DMS53 (cell line): ENCODE results near the gene GDF9.
"Not testable (repeated sequence)": the region's sequence is repeated elsewhere in the genome, so short reads cannot be mapped to it uniquely, and the experiment has no call there.

Source experiments
- DNase-seq: peaks from one replicate; lab custom pipeline; 2025; lab: John Stamatoyannopoulos, UW

GDF9 gene

GRCh38 chr5:132873119-132873929 is 7.1 kb upstream of the GDF9 start, which contains the start of gene LEAP2:
LEAP2 (plus strand) TSS chr5:132873668; CDS start chr5:132873695, 27 bp downstream.
- DNase-seq: no peak

GRCh38 chr5:132872788-132873118 is 6.5 kb upstream of the GDF9 start:
- DNase-seq: no peak

GRCh38 chr5:132871459-132872284 is 5.4 kb upstream of the GDF9 start:
- DNase-seq: no peak

GRCh38 chr5:132870801-132871200 is 4.5 kb upstream of the GDF9 start:
- DNase-seq: no peak

- DNase-seq: no peak
Measured at GRCh38 chr5:132868754-132869153, 2.5 kb upstream of the GDF9 start.

GRCh38 chr5:132867046-132867451 is 780 bp upstream of the GDF9 start:
- DNase-seq: no peak

GRCh38 chr5:132865668-132866341 is 464 bp downstream of the GDF9 start:
- DNase-seq: peak; percentile 56

GRCh38 chr5:132860742-132861141 is 5.5 kb downstream of the GDF9 start:
- DNase-seq: no peak

GRCh38 chr5:132859889-132860437 is 6.3 kb downstream of the GDF9 start:
- no peak for DNase-seq

- DNase-seq: no peak
Measured at GRCh38 chr5:132856011-132856410, 10.3 kb downstream of the GDF9 start.

GRCh38 chr5:132854992-132855391 is 11.3 kb downstream of the GDF9 start:
- DNase-seq: not testable (repeated sequence)

GRCh38 chr5:132854301-132854700 is 12.0 kb downstream of the GDF9 start:
- DNase-seq: no peak

- peak; percentile 47 for DNase-seq
Measured at GRCh38 chr5:132853790-132854189, 12.5 kb downstream of the GDF9 start.

GRCh38 chr5:132853323-132853722 is 12.9 kb downstream of the GDF9 start:
- DNase-seq: peak; percentile 63

GRCh38 chr5:132850066-132850465 is 16.2 kb downstream of the GDF9 start:
- no peak for DNase-seq

- no peak for DNase-seq
Measured at GRCh38 chr5:132849347-132849746, 16.9 kb downstream of the GDF9 start.

GRCh38 chr5:132848270-132848669 is 18.0 kb downstream of the GDF9 start:
- DNase-seq: no peak

GRCh38 chr5:132841305-132841704 is 25.0 kb downstream of the GDF9 start:
- DNase-seq: no peak

- DNase-seq: no peak
Measured at GRCh38 chr5:132840896-132841295, 25.4 kb downstream of the GDF9 start.

GRCh38 chr5:132840313-132840712 is 26.0 kb downstream of the GDF9 start:
- DNase-seq: no peak

GRCh38 chr5:132839426-132840301 is 26.6 kb downstream of the GDF9 start:
- no peak for DNase-seq
